Right lobe of liver (tissue), 4 donors: ENCODE measurements around the gene DSCAM.

Experiments used
- POLR2A ChIP-seq: fragments of 450-650 bp; IDR thresholded peaks from one replicate; pipeline ENCODE4 v1.6.1; 2017; ENCODE audit warnings: antibody characterized with exemption, mild to moderate bottlenecking
- TF ChIP-seq, protein P1 (sequence below), 4 donors: fragments of 200-600 bp in 3 of 4; fragments of 450-650 bp in 1 of 4; IDR thresholded peaks; one replicate each; pipeline versions ENCODE4 v1.5.1 to v1.8.0; 2016 to 2022; ENCODE audit warnings: antibody characterized with exemption in 4 of 4, mild to moderate bottlenecking in 2 of 4
- donor health status: DM: no; HTN: no; CAD: no.
- donor health status: DM: no; HTN: no; CAD: no.
- donor health status: DM: no; HTN: yes; CAD: no.

DNA sequence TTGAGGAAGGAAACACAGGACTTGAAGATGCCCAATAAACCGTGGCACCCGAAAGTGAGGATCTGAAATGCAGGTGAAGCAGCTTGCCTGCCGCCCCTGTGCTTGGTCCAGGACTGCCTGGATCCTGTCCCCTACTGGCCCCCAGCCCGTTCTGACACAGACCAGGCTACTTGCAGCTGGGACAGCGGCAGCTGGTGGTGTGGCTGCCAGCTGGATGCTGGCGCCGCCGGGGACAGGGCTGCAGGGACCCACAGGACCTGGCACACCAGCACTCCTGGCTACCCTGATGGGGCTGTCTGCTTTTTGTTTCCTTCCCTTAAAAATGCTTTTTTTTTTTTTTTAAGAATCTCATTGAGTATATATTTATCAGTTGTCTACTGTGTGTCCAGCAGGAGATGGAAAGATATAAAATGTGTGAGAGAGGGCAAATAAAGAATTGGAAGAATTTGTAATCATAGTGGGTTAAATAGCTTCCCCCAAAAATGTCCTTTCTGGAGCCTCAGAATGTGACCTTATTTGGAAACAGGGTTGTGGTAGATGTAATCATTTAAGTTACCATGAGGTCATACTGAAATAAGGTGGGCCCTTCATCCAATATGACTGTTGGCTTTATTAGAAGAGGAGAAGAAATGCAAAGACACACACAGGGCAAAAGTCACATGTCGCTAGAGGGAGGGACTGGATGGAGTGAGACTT lies 165.6 kb downstream of the DSCAM start:
- no peak for TF ChIP-seq POLR2A
- TF ChIP-seq, protein P1, sequence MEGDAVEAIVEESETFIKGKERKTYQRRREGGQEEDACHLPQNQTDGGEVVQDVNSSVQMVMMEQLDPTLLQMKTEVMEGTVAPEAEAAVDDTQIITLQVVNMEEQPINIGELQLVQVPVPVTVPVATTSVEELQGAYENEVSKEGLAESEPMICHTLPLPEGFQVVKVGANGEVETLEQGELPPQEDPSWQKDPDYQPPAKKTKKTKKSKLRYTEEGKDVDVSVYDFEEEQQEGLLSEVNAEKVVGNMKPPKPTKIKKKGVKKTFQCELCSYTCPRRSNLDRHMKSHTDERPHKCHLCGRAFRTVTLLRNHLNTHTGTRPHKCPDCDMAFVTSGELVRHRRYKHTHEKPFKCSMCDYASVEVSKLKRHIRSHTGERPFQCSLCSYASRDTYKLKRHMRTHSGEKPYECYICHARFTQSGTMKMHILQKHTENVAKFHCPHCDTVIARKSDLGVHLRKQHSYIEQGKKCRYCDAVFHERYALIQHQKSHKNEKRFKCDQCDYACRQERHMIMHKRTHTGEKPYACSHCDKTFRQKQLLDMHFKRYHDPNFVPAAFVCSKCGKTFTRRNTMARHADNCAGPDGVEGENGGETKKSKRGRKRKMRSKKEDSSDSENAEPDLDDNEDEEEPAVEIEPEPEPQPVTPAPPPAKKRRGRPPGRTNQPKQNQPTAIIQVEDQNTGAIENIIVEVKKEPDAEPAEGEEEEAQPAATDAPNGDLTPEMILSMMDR (IDR thresholded peaks at IDR 0.05): no peak
